ENCODE results near the gene PARS2. TPM values are rescaled to one million over a fixed set of nuclear protein-coding genes. Genes with fewer than 3 reads are reported as not detected.
A peak's percentile ranks its signal among the peaks of the same experiment; 100 is the strongest.

Gene PARS2
- total RNA-seq, 4 donors from 2014 or later, result 2.3 to 5.7 (median 3.1) TPM

GRCh38 chr1:54774820-54775498 lies 10.6 kb upstream of the PARS2 start:
- H3K4me3 ChIP-seq, result no peak overlapping the region
- TF ChIP-seq POLR2A (IDR thresholded peaks at IDR 0.05) (no peak), CTCF (IDR thresholded peaks at IDR 0.05) (no peak)
- no peaks in the 10 kb centered on the region for H3K9me3 ChIP-seq
- intact Hi-C loops (cut with DNase I), result no loop called here
- no peaks in the 10 kb centered on the region for H3K4me1 ChIP-seq
- peaks cover 0 to 9% (median 0%) of the 10 kb centered on the region in 4 donors for H3K27me3 ChIP-seq
- H3K27ac ChIP-seq, result no peak overlapping the region
- DNase-seq, result no peak
- WGBS, 2 donors, result 66 to 67% methylated on average over 13 to 14 of the region's 15 CpGs
- peaks cover 0 to 22% (median 0%) of the 10 kb centered on the region in 3 donors for H3K36me3 ChIP-seq

GRCh38 chr1:54772951-54773350 lies 8.6 kb upstream of the PARS2 start:
- Histone ChIP-seq H3K9me3 (no peaks in the 10 kb centered on the region), H3K4me3 (no peak overlapping the region), H3K4me1 (no peaks in the 10 kb centered on the region), H3K27me3 (no peaks in the 10 kb centered on the region), H3K27ac (no peak overlapping the region), H3K36me3 (peaks cover 0 to 2% (median 0%) of the 10 kb centered on the region in 3 donors)
- TF ChIP-seq POLR2A (IDR thresholded peaks at IDR 0.05) (no peak), CTCF (IDR thresholded peaks at IDR 0.05) (no peak)
- no peak for DNase-seq
- intact Hi-C loops (cut with DNase I), result no loop called here
- WGBS, 2 donors, result 71 to 89% methylated on average over 1 to 2 of the region's 2 CpGs

GRCh38 chr1:54768093-54768492 lies 3.8 kb upstream of the PARS2 start:
- 79 to 90% methylated on average over 3 to 4 of the region's 5 CpGs for WGBS, 2 donors
- DNase-seq, result no peak

GRCh38 chr1:54767526-54767925 lies 3.2 kb upstream of the PARS2 start:
- H3K27me3 ChIP-seq, result no peaks in the 10 kb centered on the region
- no peaks in the 10 kb centered on the region for H3K9me3 ChIP-seq
- WGBS, 2 donors, result 47 to 48% methylated on average over 6 of the region's 6 CpGs
- no peak overlapping the region for H3K4me3 ChIP-seq
- no peak overlapping the region for H3K27ac ChIP-seq
- no peaks in the 10 kb centered on the region for H3K36me3 ChIP-seq
- peaks cover 4 to 17% (median 11%) of the 10 kb centered on the region in 3 donors for H3K4me1 ChIP-seq
- no peak for DNase-seq
- intact Hi-C loops (cut with DNase I), result no loop called here
- TF ChIP-seq CTCF (IDR thresholded peaks at IDR 0.05) (no peak), POLR2A (IDR thresholded peaks at IDR 0.05) (no peak)

More at GRCh38 chr1:54768093-54768492, 3.8 kb upstream of the PARS2 start:
- Histone ChIP-seq H3K27me3 (no peaks in the 10 kb centered on the region), H3K27ac (no peak overlapping the region), H3K4me1 (peaks cover 4 to 15% (median 11%) of the 10 kb centered on the region in 3 donors), H3K36me3 (no peaks in the 10 kb centered on the region), H3K9me3 (no peaks in the 10 kb centered on the region), H3K4me3 (no peak overlapping the region)
- intact Hi-C loops (cut with DNase I), result no loop called here
- peak in 2 of 6 experiments; percentile 14 for TF ChIP-seq CTCF (IDR thresholded peaks at IDR 0.05)
- TF ChIP-seq POLR2A (IDR thresholded peaks at IDR 0.05), result no peak

- H3K27ac ChIP-seq, result no peak overlapping the region
- H3K36me3 ChIP-seq, result no peaks in the 10 kb centered on the region
- 25 to 48% methylated on average over 4 of the region's 4 CpGs for WGBS, 2 donors
- no peak for TF ChIP-seq POLR2A (IDR thresholded peaks at IDR 0.05)
- TF ChIP-seq CTCF (IDR thresholded peaks at IDR 0.05), result no peak
- no peak overlapping the region for H3K4me3 ChIP-seq
- intact Hi-C loops (cut with DNase I), result no loop called here
- DNase-seq, result no peak
- peaks cover 4 to 17% (median 11%) of the 10 kb centered on the region in 3 donors for H3K4me1 ChIP-seq
- no peaks in the 10 kb centered on the region for H3K9me3 ChIP-seq
- no peaks in the 10 kb centered on the region for H3K27me3 ChIP-seq
These were observed 2.4 kb upstream of the PARS2 start for GRCh38 chr1:54766726-54767125.
